B cell (primary cell): ENCODE data around the gene TMEM236. TPM values are rescaled to one million over a fixed set of nuclear protein-coding genes. Genes with fewer than 3 reads are reported as not detected.
"Not testable (repeated sequence)": the region's sequence is repeated elsewhere in the genome, so short reads cannot be mapped to it uniquely, and the experiment has no call there.

Experiments
- ATAC-seq: fragments of 200-7000 bp; cut with Tn5 transposase; one replicate; pipeline ENCODE4 v1.10.0; 2021; ENCODE audit warnings: low read depth, mild to moderate bottlenecking, moderate number of reproducible peaks, moderate library complexity
- CTCF ChIA-PET: fragments of 350-600 bp; sonication (Branson Sonifier 250); formaldehyde crosslinking; loops from one replicate; lab custom pipeline; 2021; ENCODE audit warnings: antibody characterized with exemption, inconsistent platforms; lab: Charles Lee
- POLR2A ChIA-PET: fragments of 350-600 bp; sonication (Branson Sonifier 250); formaldehyde crosslinking; loops from one replicate; lab custom pipeline; 2021; ENCODE audit warnings: antibody characterized with exemption; lab: Charles Lee
- DNase-seq: peaks from one replicate; pipeline ENCODE4 v3.0.0; 2013
- H2AFZ ChIP-seq: 2 replicates; pipeline ENCODE4 v1.6.1; 2012; ENCODE audit warnings: mild to moderate bottlenecking, low read depth, low read length; ENCODE audit not compliant: insufficient read depth, poor library complexity, severe bottlenecking
- H3K27ac ChIP-seq, 2 donors: 1 replicate in 1 of 2; 2 replicates in 1 of 2; pipeline ENCODE4 v1.5.1; 2012 to 2013; ENCODE audit warnings: low read length in 2 of 2, mild to moderate bottlenecking in 2 of 2, moderate library complexity in 1 of 2
- H3K27me3 ChIP-seq, 4 experiments: fragments of 200-600 bp in 1 of 4; sonication (generic) in 1 of 4; replicated peaks in 1 of 4; 1 replicate in 2 of 4; 2 replicates in 2 of 4; pipeline versions ENCODE4 v1.6.1 to v1.7.0; 2013 to 2016; ENCODE audit warnings: low read length in 3 of 4, mild to moderate bottlenecking in 2 of 4, mixed read lengths in 1 of 4, moderate library complexity in 1 of 4; ENCODE audit not compliant: insufficient read depth in 4 of 4, control insufficient read depth in 3 of 4; ENCODE audit errors: control extremely low read depth in 1 of 4
- H3K36me3 ChIP-seq, 2 experiments: replicated peaks in 1 of 2; 1 replicate in 1 of 2; 2 replicates in 1 of 2; pipeline versions ENCODE4 v1.6.1 to v1.7.1; 2013; ENCODE audit warnings: low read length in 1 of 2; ENCODE audit not compliant: insufficient read depth in 2 of 2, control insufficient read depth in 1 of 2; ENCODE audit errors: control extremely low read depth in 1 of 2, extremely low read depth in 1 of 2
- H3K4me1 ChIP-seq, 2 donors: fragments of 200-600 bp in 1 of 2; sonication (generic) in 1 of 2; 1 replicate in 1 of 2; 2 replicates in 1 of 2; pipeline versions ENCODE4 v1.5.1 to v1.6.1; 2013 to 2017; ENCODE audit warnings: low read length in 2 of 2; ENCODE audit not compliant: control insufficient read depth in 2 of 2, insufficient read depth in 2 of 2
- H3K4me2 ChIP-seq: replicated peaks from 2 replicates; pipeline ENCODE3; 2012; ENCODE audit warnings: mild to moderate bottlenecking, low read depth, low read length; ENCODE audit not compliant: poor library complexity, severe bottlenecking
- H3K4me3 ChIP-seq, 5 experiments: fragments of 200-600 bp in 1 of 5; sonication (generic) in 1 of 5; 1 replicate in 3 of 5; 2 replicates in 2 of 5; pipeline versions ENCODE4 v1.5.1 to v1.7.0; 2011 to 2016; ENCODE audit warnings: low read length in 4 of 5, mild to moderate bottlenecking in 4 of 5, low read depth in 2 of 5, control low read depth in 1 of 5, moderate library complexity in 1 of 5; ENCODE audit not compliant: insufficient read depth in 1 of 5; ENCODE audit errors: control extremely low read depth in 1 of 5, extremely low read depth in 1 of 5
- H3K79me2 ChIP-seq: fragments of 200-600 bp; sonication (generic); one replicate; pipeline ENCODE4 v1.6.0; 2016; ENCODE audit warnings: low read length; ENCODE audit not compliant: control insufficient read depth, insufficient read depth
- H3K9ac ChIP-seq: fragments of 200-600 bp; sonication (generic); 2 replicates; pipeline ENCODE4 v1.6.1; 2017; ENCODE audit warnings: mild to moderate bottlenecking, low read length, moderate library complexity
- H3K9me3 ChIP-seq, 3 donors: one replicate each; pipeline versions ENCODE4 v1.6.1 to v1.7.1; 2013; ENCODE audit warnings: low read length in 2 of 3; ENCODE audit not compliant: control insufficient read depth in 2 of 3, insufficient read depth in 1 of 3; ENCODE audit errors: control extremely low read depth in 1 of 3
- H4K20me1 ChIP-seq: 2 replicates; pipeline ENCODE4 v1.6.0; 2012; ENCODE audit warnings: mild to moderate bottlenecking, low read length; ENCODE audit not compliant: insufficient read depth, control insufficient read depth, poor library complexity, severe bottlenecking
- H3K27ac Mint-ChIP-seq: one replicate; pipeline ENCODE4 v1.8.0; 2021; ENCODE audit warnings: mixed read lengths
- H3K27me3 Mint-ChIP-seq: one replicate; pipeline ENCODE4 v1.8.0; 2021; ENCODE audit warnings: mixed read lengths
- H3K4me1 Mint-ChIP-seq: one replicate; pipeline ENCODE4 v1.8.0; 2021; ENCODE audit warnings: mixed read lengths
- H3K4me3 Mint-ChIP-seq: one replicate; pipeline ENCODE4 v1.8.0; 2021; ENCODE audit warnings: mixed read lengths
- H3K9me3 Mint-ChIP-seq: one replicate; pipeline ENCODE4 v1.8.0; 2022; ENCODE audit warnings: mixed read lengths; ENCODE audit not compliant: insufficient read depth
- EZH2 ChIP-seq: IDR thresholded peaks from 2 replicates; pipeline ENCODE4 v1.6.1; 2012; ENCODE audit warnings: borderline replicate concordance, low read depth, mild to moderate bottlenecking, moderate library complexity, low read length; ENCODE audit not compliant: insufficient read depth, poor library complexity, severe bottlenecking
- WGBS: methylation state at CpG from one replicate; pipeline ENCODE4 v1.1.5; 2013; ENCODE audit warnings: missing lambda C conversion rate; ENCODE audit not compliant: insufficient coverage; 5-methylcytosine and 5-hydroxymethylcytosine counted together
- intact Hi-C: fragments of 100-400 bp; cut with micrococcal nuclease; formaldehyde crosslinking; loops from one replicate; pipeline ENCODE4 v1.10.0; 2022
- polyA plus RNA-seq: library from polyadenylated mRNA; depleted of rRNA; stranded (reverse); fragments of >200 nt; gene quantifications from 2 replicates; pipeline ENCODE4 v1.2.3, GENCODE V29; 2012
- total RNA-seq, 2 donors: library from RNA; stranded (reverse); fragments of 120-200 nt in 1 of 2; gene quantifications; 1 replicate in 1 of 2; 2 replicates in 1 of 2; pipeline versions ENCODE4 v1.2.3 to v1.2.4, GENCODE V29; 2013 to 2022
- TF ChIP-seq, protein P1 (sequence below): fragments of 200-600 bp; IDR thresholded peaks from one replicate; pipeline ENCODE4 v1.8.0; 2022; ENCODE audit warnings: antibody characterized with exemption, mild to moderate bottlenecking

Gene TMEM236
- total and polyA plus RNA-seq, 2 donors (not counting 1 experiment from before 2014, with no cell fraction given) = 0.09 to 0.27 TPM

GRCh38 chr10:17716161-17716560 lies 35.8 kb upstream of the TMEM236 start:
- ChIA-PET POLR2A (no interaction called here), CTCF (no interaction called here)
- WGBS = no CpG with 5 or more reads among the region's 4 CpGs
- no peak for DNase-seq
- no peaks in the 10 kb centered on the region for H3K27me3 ChIP-seq
- H3K27ac ChIP-seq = no peak overlapping the region
- ATAC-seq = no peak
- no peak overlapping the region for H3K4me2 ChIP-seq
- TF ChIP-seq, protein P1, sequence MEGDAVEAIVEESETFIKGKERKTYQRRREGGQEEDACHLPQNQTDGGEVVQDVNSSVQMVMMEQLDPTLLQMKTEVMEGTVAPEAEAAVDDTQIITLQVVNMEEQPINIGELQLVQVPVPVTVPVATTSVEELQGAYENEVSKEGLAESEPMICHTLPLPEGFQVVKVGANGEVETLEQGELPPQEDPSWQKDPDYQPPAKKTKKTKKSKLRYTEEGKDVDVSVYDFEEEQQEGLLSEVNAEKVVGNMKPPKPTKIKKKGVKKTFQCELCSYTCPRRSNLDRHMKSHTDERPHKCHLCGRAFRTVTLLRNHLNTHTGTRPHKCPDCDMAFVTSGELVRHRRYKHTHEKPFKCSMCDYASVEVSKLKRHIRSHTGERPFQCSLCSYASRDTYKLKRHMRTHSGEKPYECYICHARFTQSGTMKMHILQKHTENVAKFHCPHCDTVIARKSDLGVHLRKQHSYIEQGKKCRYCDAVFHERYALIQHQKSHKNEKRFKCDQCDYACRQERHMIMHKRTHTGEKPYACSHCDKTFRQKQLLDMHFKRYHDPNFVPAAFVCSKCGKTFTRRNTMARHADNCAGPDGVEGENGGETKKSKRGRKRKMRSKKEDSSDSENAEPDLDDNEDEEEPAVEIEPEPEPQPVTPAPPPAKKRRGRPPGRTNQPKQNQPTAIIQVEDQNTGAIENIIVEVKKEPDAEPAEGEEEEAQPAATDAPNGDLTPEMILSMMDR = no peak
- no peak for TF ChIP-seq EZH2
- H3K4me3 Mint-ChIP-seq = no peak overlapping the region
- no peaks in the 10 kb centered on the region for H3K27me3 Mint-ChIP-seq
- no peak overlapping the region for H3K9ac ChIP-seq
- H3K27ac Mint-ChIP-seq = no peak overlapping the region
- peaks cover 2% of the 10 kb centered on the region for H3K9me3 Mint-ChIP-seq
- intact Hi-C loops = no loop called here
- no peaks in the 10 kb centered on the region for H3K4me1 Mint-ChIP-seq
- no peaks in the 10 kb centered on the region for H3K9me3 ChIP-seq
- H4K20me1 ChIP-seq = no peaks in the 10 kb centered on the region
- no peaks in the 10 kb centered on the region for H3K4me1 ChIP-seq
- peaks cover 2 to 23% of the 10 kb centered on the region in 2 experiments for H3K36me3 ChIP-seq
- H2AFZ ChIP-seq = no peak overlapping the region
- no peaks in the 10 kb centered on the region for H3K79me2 ChIP-seq
- H3K4me3 ChIP-seq = no peak overlapping the region

DNA sequence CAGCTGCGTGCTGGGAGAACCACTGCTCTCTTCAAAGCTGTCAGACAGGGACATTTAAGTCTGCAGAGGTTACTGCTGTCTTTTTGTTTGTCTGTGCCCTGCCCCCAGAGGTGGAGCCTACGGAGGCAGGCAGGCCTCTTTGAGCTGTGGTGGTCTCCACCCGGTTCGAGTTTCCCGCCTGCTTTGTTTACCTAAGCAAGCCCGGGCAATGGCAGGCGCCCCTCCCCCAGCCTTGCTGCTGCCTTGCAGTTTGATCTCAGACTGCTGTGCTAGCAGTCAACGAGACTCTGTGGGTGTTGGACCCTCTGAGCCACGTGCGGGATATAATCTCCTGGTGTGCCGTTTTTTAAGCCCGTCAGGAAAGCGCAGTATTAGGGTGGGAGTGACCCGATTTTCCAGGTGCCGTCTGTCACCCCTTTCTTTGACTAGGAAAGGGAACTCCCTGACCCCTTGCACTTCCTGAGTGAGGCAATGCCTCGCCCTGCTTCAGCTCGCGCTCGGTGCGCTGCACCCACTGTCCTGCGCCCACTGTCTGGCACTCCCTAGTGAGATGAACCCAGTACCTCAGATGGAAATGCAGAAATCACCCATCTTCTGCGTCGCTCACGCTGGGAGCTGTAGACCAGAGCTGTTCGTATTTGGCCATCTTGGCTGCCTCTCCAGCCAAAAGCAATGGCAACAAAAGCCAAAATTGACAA lies 29.5 kb upstream of the TMEM236 start:
- intact Hi-C loops, H3K27ac ChIP-seq, POLR2A ChIA-PET: not testable (repeated sequence)

More for the DNA sequence above, 29.5 kb upstream of the TMEM236 start:
- H3K4me3 ChIP-seq, H3K36me3 ChIP-seq, H2AFZ ChIP-seq, H4K20me1 ChIP-seq, H3K27ac Mint-ChIP-seq, H3K9me3 Mint-ChIP-seq, H3K4me1 ChIP-seq, CTCF ChIA-PET, H3K4me3 Mint-ChIP-seq, H3K9ac ChIP-seq, H3K27me3 Mint-ChIP-seq, H3K79me2 ChIP-seq, H3K27me3 ChIP-seq, DNase-seq, H3K9me3 ChIP-seq, ATAC-seq, H3K4me1 Mint-ChIP-seq, H3K4me2 ChIP-seq: not testable (repeated sequence)
- WGBS = 93% methylated on average over 17 of the region's 25 CpGs
